ENCODE results near the gene COL27A1.

The COL27A1 gene

GRCh38 chr9:114155263-114155994, at the start of gene COL27A1:
COL27A1 (plus strand) TSS chr9:114155537; CDS start chr9:114155951, 414 bp downstream.
- peak in 52 of 56 donors; percentile 5 to 82 (median 46) for DNase-seq

DNA sequence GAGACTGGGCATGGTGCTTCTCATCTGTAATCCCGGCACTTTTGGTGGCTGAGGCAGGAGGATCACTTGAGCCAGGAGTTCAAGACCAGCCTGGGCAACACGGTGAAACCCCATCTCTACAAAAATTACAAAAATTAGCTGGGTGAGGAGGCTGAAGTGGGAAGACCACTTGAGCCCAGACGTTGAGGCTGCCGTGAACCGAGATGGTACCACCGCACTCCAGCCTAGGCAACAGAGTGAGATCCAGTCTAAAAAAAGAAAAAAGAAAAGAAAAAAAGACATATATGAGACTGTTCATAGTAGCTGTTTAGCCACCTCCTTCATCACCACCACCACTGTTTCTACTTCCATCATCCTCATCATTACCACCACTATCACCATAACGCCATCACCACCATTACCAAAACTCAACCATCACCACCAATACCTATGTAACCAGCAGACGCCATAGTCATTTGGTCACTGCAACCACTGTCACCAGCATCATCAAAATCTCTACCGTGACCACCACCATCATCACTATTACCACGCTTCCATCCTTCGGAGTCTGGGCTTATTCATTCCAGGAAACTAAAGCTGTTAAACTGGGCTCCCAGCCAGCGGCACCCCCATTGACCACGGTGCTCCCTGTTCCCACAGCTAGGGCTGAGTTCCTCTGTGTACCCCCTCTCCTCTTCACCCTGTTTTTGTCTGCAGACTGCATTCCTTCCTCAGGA, 47.9 kb upstream of the COL27A1 start:
- DNase-seq: no peak

DNA sequence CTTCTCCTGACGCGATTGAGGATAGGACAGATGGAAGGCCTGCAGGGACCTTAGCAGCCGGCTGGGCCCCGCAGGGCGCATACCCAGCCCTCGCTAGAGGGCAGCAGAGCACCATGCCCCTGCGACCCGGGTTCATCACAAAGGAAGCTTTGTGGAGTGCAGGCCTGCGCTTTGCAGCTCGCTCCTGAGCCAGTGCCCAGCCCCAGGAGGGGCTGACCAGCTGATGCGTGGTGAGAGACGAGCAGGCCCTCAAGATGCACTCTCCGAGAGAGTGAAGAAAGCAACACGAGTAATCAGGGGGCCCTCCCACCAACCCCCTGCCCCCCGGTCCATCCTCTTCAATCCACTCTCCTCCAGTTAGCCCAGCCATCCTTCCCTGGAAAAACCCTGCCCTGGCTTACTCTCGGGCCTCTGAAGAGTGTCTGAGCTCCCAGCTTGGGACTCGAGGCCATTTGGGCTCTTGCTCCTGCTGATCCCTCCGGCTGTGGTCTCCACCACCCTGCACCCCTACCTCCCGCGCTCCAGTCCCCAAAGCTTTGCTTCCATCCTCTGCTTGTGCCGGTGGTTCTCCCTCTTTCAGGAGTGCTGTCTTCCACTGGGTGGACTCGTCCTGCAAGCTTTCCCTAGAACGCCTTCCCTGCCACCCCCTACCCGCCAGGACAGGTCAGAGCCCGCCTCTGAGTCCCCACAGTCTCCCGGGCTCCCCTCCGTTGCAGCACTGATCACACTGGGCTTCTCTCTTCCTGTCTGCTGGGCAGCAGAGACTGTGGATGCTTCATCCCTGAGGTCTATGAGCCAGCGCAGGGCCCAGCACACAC, 47.1 kb upstream of the COL27A1 start:
- DNase-seq: peak in 51 of 56 donors; percentile 14 to 85 (median 60)

DNA sequence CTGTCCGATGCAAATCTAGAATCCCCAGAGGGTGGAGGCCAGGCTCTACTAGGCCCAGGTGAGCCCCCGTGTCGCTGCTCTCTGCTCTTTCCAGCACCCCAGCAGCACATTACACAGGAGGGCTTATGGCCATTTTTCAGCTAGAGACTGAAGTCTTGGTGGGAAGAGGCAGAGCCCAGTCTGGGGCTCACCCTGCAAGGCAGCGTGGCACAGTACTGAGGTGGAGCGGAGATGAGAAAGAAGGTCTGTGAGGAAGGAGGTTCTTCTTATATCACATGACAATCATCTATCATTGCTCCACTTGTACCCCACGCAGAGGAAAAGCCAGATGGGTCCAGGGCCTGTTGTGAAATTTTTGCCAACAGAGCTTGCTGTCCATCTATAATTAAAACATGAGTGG, 46.2 kb upstream of the COL27A1 start:
- DNase-seq: no peak

DNA sequence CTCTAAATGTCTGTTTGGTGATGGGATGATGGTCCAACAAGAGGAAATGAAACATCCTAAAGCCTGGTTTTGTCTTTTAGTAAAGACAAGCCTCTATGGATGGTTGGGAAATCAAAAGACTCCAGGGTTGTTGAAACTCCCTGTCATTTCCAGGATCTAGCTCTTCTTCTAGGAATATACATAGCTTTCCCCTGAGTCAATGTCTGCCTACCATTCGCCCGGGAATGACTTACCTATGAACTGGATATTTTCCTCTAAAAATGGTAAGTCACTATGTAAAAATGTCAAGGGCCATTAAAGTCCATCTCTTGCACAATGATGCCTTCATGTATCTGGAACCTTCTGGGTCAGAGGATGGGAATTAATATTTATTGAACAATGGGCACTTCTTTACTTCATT, 45.2 kb upstream of the COL27A1 start:
- DNase-seq: no peak

GRCh38 chr9:114112325-114112724, 43.0 kb upstream of the COL27A1 start:
- no peak for DNase-seq

- DNase-seq: peak in 7 of 56 donors; percentile 8 to 37 (median 16)
These were observed 42.4 kb upstream of the COL27A1 start for GRCh38 chr9:114112778-114113584.

DNA sequence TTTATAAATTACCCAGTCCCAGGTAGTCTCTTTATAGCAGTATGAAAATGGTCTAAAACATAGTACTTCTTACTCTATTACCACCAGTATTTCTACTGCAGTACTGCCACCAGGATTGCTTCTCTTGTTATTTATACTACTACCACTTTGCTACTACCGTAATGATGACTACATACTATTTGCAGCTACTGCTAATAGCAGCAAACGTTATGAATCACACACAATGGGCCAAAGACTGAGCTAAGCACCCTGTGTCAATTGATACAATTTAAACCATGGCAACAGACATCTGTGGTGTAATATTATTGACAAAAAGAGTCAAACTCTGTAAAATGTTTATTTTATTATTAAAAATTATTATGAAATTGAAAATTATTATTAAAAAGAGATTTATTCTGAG, 41.0 kb upstream of the COL27A1 start:
- no peak for DNase-seq

DNA sequence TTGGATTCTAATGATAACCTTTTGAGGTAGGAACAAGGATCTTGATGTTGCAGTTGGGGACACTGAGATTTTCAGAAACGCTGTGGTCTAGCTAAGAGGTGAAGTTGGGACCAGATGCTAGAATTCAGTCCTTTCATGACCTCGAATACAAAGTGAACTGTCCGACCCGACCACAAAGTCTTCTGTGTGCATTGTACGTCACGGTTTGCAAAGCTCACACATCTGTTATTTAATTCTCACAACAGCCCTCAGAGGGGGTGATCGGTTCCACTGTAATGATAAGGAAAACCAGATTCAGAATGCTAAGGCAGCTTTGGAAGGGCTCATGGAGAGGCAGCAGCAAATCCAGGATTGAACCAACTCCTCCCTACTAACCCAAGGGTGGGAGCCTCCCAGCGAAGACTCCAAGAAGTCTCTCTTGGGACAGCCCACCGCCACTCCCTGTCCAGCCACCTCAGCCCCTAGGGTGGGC, 39.6 kb upstream of the COL27A1 start:
- no peak for DNase-seq

GRCh38 chr9:114116126-114116747, 39.1 kb upstream of the COL27A1 start:
- DNase-seq: peak in 15 of 56 donors; percentile 8 to 63 (median 24)

DNA sequence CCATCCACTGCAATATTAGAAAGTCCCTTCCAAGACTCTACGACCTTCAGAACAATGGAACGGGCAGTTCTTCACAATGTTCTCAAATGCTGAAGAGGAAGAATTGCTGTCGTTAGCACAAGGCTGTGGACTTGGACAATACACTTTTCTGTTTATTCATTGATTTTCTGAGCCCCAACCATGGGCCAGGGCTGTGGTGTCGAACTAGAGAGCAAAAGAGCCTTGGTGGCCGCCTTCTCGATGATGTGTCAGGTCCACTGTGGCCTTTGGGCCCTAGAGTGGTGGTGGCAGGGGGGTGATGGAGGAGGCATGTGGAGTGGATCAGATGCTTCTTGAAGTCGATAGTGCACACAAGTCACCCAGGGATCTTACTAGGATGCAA, 37.7 kb upstream of the COL27A1 start:
- no peak for DNase-seq

- DNase-seq: peak in 11 of 56 donors; percentile 5 to 63 (median 27)
These were observed 37.1 kb upstream of the COL27A1 start for GRCh38 chr9:114117996-114118830.

- peak in 1 of 56 donors; percentile 9 for DNase-seq
These were observed 35.8 kb upstream of the COL27A1 start for GRCh38 chr9:114119242-114120191.

- DNase-seq: no peak
These were observed 34.9 kb upstream of the COL27A1 start for GRCh38 chr9:114120192-114121014.

DNA sequence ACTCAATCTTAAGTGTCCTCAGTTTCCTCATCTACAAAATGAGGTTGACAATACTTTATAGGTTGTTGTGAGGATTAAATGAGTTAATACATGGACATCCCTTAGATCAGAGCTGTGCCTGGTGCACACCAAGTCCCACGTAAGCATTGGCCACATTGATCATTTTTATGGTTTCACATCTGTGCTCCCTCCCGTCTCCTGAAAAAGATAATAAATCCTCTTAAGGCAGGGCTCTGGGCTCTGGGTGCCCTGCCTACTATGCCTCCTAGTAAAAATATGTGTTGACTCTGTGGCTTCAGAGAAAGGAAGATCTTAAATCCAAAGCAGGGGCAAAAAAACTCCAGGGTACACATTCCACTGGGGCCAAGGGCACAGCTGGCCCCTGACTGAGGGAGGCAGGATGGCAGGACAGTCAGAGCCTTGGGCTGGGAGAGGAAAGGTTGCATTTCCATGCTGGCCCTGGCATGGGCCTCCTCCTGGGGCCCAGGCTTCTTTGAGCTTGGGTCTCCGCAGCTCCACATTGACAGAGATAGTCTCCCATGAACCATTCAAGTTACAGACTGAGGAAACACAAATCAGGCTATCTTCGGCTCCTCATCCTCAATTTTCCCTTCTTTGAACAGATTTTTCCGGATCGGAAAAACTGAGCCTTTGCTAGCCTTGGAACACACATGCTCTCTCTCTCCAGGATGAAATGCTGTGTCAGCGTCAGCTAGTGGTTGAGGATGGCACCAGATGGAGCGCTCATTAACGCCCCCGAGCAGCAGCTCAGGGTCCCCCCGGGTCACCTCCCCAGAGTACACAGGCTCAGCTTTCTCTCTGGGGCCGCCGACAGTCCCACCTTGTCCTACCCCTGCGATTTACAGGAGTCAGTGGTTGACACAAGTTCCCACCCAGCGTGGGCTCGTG, 33.9 kb upstream of the COL27A1 start:
- DNase-seq: peak in 1 of 56 donors; percentile 51

Measured in amygdala (tissue), 56 donors.